BLaER1 treated with 17β-estradiol and CSF1 and Interleukin-3, amounts not matched to agents 10 nM and 100 nM (cell line): ENCODE results near the gene BACE2.
"Not testable (repeated sequence)": the region's sequence is repeated elsewhere in the genome, so short reads cannot be mapped to it uniquely, and the experiment has no call there.

Experiments
- H3K27ac ChIP-seq, 11 experiments: shearing (Covaris generic); formaldehyde crosslinking; 2 replicates each; pipeline ENCODE4 v1.8.1; 2022
- H3K27me3 ChIP-seq, 11 experiments: shearing (Covaris generic); formaldehyde crosslinking; 2 replicates each; pipeline ENCODE4 v1.8.1; 2022
- H3K36me3 ChIP-seq, 11 experiments: shearing (Covaris generic); formaldehyde crosslinking; 2 replicates each; pipeline ENCODE4 v1.8.1; 2022
- H3K4me1 ChIP-seq, 10 experiments: shearing (Covaris generic); formaldehyde crosslinking; 2 replicates each; pipeline ENCODE4 v1.8.1; 2022
- H3K4me2 ChIP-seq, 11 experiments: shearing (Covaris generic); formaldehyde crosslinking; 2 replicates each; pipeline ENCODE4 v1.8.1; 2022
- H3K4me3 ChIP-seq, 10 experiments: shearing (Covaris generic); formaldehyde crosslinking; 2 replicates each; pipeline ENCODE4 v1.8.1; 2022
- H3K9ac ChIP-seq, 11 experiments: shearing (Covaris generic); formaldehyde crosslinking; 2 replicates each; pipeline ENCODE4 v1.8.1; 2022
- H3K9me3 ChIP-seq, 11 experiments: shearing (Covaris generic); formaldehyde crosslinking; replicated peaks in 1 of 11; 2 replicates each; pipeline ENCODE4 v1.8.1; 2022
- H4K20me1 ChIP-seq, 11 experiments: shearing (Covaris generic); formaldehyde crosslinking; 2 replicates each; pipeline ENCODE4 v1.8.1; 2022
- Cebpa-rat ChIP-seq, 11 experiments: shearing (Covaris generic); IDR thresholded peaks; 2 replicates each; pipeline ENCODE4 v1.8.1; 2022

BACE2 gene

DNA sequence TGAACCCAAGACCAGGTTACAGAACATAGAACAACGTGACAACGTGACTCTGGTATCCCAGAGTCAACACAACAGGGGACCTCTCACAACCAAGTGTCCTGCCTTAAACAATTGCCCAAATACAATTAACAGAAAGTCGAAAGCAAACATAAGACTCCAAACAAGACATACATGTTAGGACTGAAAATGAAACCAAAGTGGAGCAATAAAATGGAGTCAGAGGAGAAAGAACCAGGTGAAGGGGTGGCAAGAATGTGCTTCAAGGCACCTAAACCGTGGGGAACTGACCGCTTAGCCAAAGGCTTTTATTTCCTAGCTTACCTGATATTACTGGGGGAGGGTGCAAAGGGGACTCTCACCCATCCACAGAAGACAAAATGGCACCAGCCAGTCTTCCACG lies 17.8 kb downstream of the BACE2 start:
- Histone ChIP-seq H3K9ac (no peak overlapping the region), H3K4me1 (peaks cover 0 to 17% (median 0%) of the 10 kb centered on the region in 10 experiments; a peak in 5 of 20 replicates), H3K4me2 (no peak overlapping the region), H4K20me1 (no peaks in the 10 kb centered on the region), H3K9me3 (peaks cover 4 to 39% (median 23%) of the 10 kb centered on the region in 11 experiments; a peak in 19 of 22 replicates), H3K27ac (no peak overlapping the region), H3K4me3 (no peak overlapping the region), H3K27me3 (no peaks in the 10 kb centered on the region), H3K36me3 (no peaks in the 10 kb centered on the region)
- TF ChIP-seq Cebpa-rat (IDR thresholded peaks at IDR 0.05), result no peak

DNA sequence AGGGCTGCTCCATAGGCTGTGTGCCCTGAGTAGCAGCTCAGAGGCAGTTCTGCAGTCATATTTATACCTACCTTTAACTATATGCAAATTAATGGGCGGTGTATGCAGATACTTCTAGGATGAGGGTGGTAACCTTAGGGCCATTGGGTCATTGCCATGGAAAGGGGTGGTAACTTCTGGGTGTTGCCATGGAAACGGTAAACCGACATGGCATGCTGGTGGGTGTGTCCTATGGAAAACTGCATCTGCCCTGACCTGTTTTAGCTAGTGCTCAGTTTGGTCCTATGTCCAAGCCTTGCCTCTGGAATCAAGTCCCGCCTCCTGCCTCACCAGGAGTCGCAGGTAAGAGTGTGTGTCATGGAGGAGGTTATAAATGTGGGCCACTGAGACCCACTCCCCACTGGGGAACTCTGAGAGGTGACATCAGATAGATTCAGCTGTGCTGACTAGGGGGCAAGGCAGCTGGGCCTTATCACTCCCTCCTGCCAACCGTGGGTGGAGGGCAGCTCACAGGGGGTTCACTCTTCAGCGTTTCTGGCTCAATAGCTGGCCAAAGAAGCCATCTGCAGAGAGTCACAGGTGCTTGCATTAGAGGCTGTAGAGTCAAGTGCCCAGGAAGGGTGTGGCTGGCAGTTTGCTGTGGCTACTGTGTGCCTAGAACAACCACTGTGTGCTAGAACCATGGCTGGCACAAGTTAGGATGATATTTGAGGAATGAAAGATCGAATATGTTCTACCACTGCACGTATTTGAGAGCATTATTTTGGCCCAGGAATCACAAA lies 19.0 kb downstream of the BACE2 start:
- no peak overlapping the region for H3K27ac ChIP-seq
- no peaks in the 10 kb centered on the region for H3K36me3 ChIP-seq
- no peak overlapping the region for H3K9ac ChIP-seq
- H4K20me1 ChIP-seq, result no peaks in the 10 kb centered on the region
- no peaks in the 10 kb centered on the region for H3K27me3 ChIP-seq
- TF ChIP-seq Cebpa-rat (IDR thresholded peaks at IDR 0.05), result no peak
- H3K9me3 ChIP-seq, result peaks cover 4 to 47% (median 23%) of the 10 kb centered on the region in 11 experiments; a peak in 19 of 22 replicates
- no peak overlapping the region for H3K4me3 ChIP-seq
- H3K4me2 ChIP-seq, result no peak overlapping the region
- H3K4me1 ChIP-seq, result peaks cover 0 to 23% (median 0%) of the 10 kb centered on the region in 10 experiments; a peak in 5 of 20 replicates

- peaks cover 0 to 29% (median 0%) of the 10 kb centered on the region in 10 experiments; a peak in 5 of 20 replicates for H3K4me1 ChIP-seq
- H3K9ac ChIP-seq, result no peak overlapping the region
- H3K36me3 ChIP-seq, result no peaks in the 10 kb centered on the region
- H3K27me3 ChIP-seq, result no peaks in the 10 kb centered on the region
- H3K9me3 ChIP-seq, result peaks cover 4 to 40% (median 21%) of the 10 kb centered on the region in 11 experiments; a peak in 19 of 22 replicates
- no peak overlapping the region for H3K4me3 ChIP-seq
- no peak overlapping the region for H3K27ac ChIP-seq
- no peaks in the 10 kb centered on the region for H4K20me1 ChIP-seq
- TF ChIP-seq Cebpa-rat (IDR thresholded peaks at IDR 0.05), result no peak
- no peak overlapping the region for H3K4me2 ChIP-seq
Measured at GRCh38 chr21:41187537-41188025, 19.6 kb downstream of the BACE2 start.

DNA sequence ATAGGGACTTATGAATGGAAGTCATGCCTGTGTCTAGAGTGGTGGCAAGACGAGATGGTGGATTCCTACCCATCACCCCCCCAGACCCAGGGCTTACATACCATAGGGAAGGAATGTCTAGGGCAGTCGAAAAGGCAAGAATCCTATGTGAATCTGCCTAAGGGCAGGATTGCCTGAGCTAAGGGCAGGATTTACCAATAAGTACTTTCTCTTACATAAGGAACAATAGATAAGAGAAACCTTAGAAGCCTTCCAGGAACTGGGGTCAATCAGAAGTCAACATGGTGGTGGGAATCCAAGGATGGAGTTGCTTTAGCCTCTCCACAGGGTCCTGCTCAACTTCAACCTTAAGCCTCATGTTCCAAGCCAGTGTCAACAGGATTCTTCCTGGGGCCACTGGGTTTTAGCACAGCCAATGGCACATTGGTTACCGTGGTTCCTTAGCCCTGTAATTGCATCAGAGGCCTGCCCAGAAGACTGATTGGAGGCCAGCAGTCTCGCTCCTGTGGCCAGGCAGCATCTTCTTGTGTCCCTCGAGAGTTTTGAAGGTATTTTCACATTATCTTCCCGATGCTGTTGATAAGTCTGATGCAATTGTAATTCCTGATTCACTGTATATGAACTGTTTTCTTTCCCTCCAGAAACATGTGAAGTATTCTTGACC lies 20.7 kb downstream of the BACE2 start:
- peak overlapping the region in 2 of 11 experiments; percentile 50 to 57; a peak in 4 of 22 replicates for H3K4me2 ChIP-seq
- H3K4me1 ChIP-seq, result peaks cover 0 to 29% (median 0%) of the 10 kb centered on the region in 10 experiments; a peak in 5 of 20 replicates
- no peaks in the 10 kb centered on the region for H3K36me3 ChIP-seq
- no peaks in the 10 kb centered on the region for H3K27me3 ChIP-seq
- H3K9me3 ChIP-seq, result peaks cover 4 to 40% (median 21%) of the 10 kb centered on the region in 11 experiments; a peak in 18 of 22 replicates
- TF ChIP-seq Cebpa-rat (IDR thresholded peaks at IDR 0.05), result no peak
- no peak overlapping the region for H3K9ac ChIP-seq
- H3K27ac ChIP-seq, result peak overlapping the region in 3 of 11 experiments; percentile 31 to 52 (median 46); a peak in 6 of 22 replicates
- H4K20me1 ChIP-seq, result no peaks in the 10 kb centered on the region
- H3K4me3 ChIP-seq, result no peak overlapping the region; a peak in 2 of 20 replicates

DNA sequence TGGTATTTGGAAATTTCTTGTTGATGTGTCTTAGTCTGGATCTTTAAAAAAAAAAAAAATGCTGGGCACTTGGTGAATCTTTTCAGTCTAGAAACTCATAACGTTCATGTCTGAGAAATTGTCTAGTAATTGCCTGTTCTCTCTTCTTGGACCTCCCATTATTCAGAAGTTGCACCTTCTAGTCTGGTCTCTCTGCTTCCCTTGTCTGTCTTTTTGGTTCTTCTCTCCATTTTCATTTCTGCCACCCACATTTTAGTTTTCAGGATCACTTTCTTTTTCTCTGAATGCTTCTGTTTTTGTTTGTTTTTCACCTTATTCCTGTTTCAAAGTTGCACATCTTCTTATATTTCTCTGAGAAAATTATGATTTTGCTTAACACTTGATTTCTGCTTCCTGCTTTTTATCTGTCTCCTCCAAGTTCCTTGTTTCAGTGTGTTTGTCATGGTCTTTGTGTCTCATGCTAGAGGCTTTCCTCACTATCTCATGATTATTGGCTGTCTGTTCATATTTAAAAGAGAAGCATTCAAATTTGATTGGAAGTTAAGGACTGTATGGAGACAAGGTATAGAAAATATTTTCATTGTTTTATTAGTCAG lies 21.3 kb downstream of the BACE2 start:
- H3K27me3 ChIP-seq, result no peaks in the 10 kb centered on the region
- H3K9me3 ChIP-seq, result peaks cover 4 to 40% (median 21%) of the 10 kb centered on the region in 11 experiments; a peak in 18 of 22 replicates
- H3K27ac ChIP-seq, result peak overlapping the region in 3 of 11 experiments; percentile 31 to 52 (median 46); a peak in 6 of 22 replicates
- TF ChIP-seq Cebpa-rat (IDR thresholded peaks at IDR 0.05), result no peak
- H3K4me3 ChIP-seq, result no peak overlapping the region
- H3K4me1 ChIP-seq, result peaks cover 0 to 29% (median 0%) of the 10 kb centered on the region in 10 experiments; a peak in 5 of 20 replicates
- no peak overlapping the region for H3K9ac ChIP-seq
- peak overlapping the region in 2 of 11 experiments; percentile 50 to 57; a peak in 3 of 22 replicates for H3K4me2 ChIP-seq
- H3K36me3 ChIP-seq, result no peaks in the 10 kb centered on the region
- no peaks in the 10 kb centered on the region for H4K20me1 ChIP-seq

GRCh38 chr21:41192552-41192951 lies 24.6 kb downstream of the BACE2 start:
- H3K9me3 ChIP-seq, result peaks cover 4 to 22% (median 15%) of the 10 kb centered on the region in 11 experiments; a peak in 17 of 22 replicates
- H3K27me3 ChIP-seq, H3K36me3 ChIP-seq, H3K4me3 ChIP-seq, H3K9ac ChIP-seq, H4K20me1 ChIP-seq, H3K27ac ChIP-seq: not testable (repeated sequence)
- H3K4me2 ChIP-seq, result peak overlapping the region in 1 of 11 experiments; percentile 50; a peak in 2 of 22 replicates
- peaks cover 0 to 34% (median 0%) of the 10 kb centered on the region in 10 experiments; a peak in 6 of 20 replicates for H3K4me1 ChIP-seq

DNA sequence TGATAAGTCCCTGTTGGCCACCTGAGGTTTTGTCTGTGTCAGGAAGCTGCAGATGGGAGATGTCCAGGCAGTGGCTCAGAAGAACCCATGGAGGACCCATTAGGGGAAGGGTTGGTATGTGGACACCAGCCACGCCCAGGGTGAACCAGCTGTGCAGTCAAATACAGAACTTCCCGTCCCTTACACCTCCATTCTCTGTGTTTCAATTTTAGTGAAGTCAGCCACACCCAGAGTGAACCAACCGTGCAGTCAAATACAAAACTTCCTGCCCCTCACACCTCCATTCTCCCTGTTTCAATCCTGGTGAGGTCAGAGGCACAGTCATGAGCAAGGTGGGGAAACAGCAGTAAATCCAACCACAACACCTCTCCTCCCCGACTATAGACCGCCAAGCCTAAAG lies 27.4 kb downstream of the BACE2 start:
- no peak overlapping the region for H3K9ac ChIP-seq
- no peak for TF ChIP-seq Cebpa-rat (IDR thresholded peaks at IDR 0.05)
- no peaks in the 10 kb centered on the region for H3K27me3 ChIP-seq
- H3K36me3 ChIP-seq, result no peaks in the 10 kb centered on the region
- H3K4me2 ChIP-seq, result peak overlapping the region in 1 of 11 experiments; percentile 31; a peak in 1 of 22 replicates
- H3K9me3 ChIP-seq, result peaks cover 0 to 9% (median 0%) of the 10 kb centered on the region in 11 experiments; a peak in 1 of 22 replicates
- peaks cover 0 to 16% (median 0%) of the 10 kb centered on the region in 10 experiments; a peak in 3 of 20 replicates for H3K4me1 ChIP-seq
- no peak overlapping the region for H3K4me3 ChIP-seq
- H4K20me1 ChIP-seq, result no peaks in the 10 kb centered on the region
- no peak overlapping the region for H3K27ac ChIP-seq

DNA sequence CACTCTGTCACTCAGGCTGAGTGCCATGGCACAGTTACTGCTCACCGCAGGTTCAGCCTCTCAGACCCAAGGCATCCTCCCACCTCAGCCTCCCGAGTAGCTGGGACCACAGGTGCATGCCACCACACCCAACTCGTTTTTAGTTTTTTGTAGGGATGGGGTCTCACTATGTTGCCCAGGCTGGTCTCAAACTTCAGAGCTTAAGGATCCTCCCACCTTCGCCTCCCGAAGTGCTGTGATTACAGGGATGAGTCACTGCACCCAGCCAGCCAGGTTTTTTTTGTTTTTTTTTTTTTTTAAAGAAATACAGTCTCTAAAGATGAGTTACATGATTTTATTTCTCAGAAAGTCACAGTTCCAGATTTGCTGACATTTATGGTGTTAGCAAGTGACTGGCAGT lies 29.0 kb downstream of the BACE2 start:
- Histone ChIP-seq H3K36me3 (no peaks in the 10 kb centered on the region), H4K20me1 (no peaks in the 10 kb centered on the region), H3K27ac (no peak overlapping the region), H3K4me3 (no peak overlapping the region), H3K4me1 (peaks cover 0 to 10% (median 0%) of the 10 kb centered on the region in 10 experiments; a peak in 3 of 20 replicates), H3K4me2 (no peak overlapping the region), H3K9me3 (no peaks in the 10 kb centered on the region), H3K27me3 (no peaks in the 10 kb centered on the region), H3K9ac (no peak overlapping the region)
- TF ChIP-seq Cebpa-rat (IDR thresholded peaks at IDR 0.05), result no peak

- H3K4me1 ChIP-seq, result peaks cover 0 to 4% (median 0%) of the 10 kb centered on the region in 10 experiments; a peak in 2 of 20 replicates
Measured at GRCh38 chr21:41197582-41197981, 29.6 kb downstream of the BACE2 start.

DNA sequence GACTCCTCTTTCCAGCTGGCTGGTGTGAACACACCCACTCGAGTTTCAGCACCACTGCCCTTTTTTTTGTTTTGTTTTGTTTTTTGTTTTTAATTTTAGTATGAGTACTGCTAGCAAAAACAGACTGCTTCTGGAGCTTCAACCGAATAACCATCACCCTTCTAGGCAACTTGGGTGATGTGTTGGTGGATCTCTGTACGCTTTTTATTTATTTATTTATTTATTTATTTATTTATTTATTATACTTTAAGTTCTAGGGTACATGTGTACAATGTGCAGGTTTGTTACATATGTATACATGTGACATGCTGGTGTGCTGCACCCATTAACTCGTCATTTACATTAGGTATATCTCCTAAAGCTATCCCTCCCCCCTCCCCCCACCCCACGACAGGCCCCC lies 30.7 kb downstream of the BACE2 start:
- not testable (repeated sequence) for H3K27ac ChIP-seq, H3K4me3 ChIP-seq

More at GRCh38 chr21:41197582-41197981, 29.6 kb downstream of the BACE2 start:
- H3K9ac ChIP-seq, result no peak overlapping the region
- no peaks in the 10 kb centered on the region for H3K9me3 ChIP-seq
- no peak overlapping the region for H3K4me2 ChIP-seq
- H4K20me1 ChIP-seq, result no peaks in the 10 kb centered on the region
- no peaks in the 10 kb centered on the region for H3K27me3 ChIP-seq
- H3K4me3 ChIP-seq, result no peak overlapping the region
- H3K27ac ChIP-seq, result no peak overlapping the region
- H3K36me3 ChIP-seq, result no peaks in the 10 kb centered on the region
- TF ChIP-seq Cebpa-rat (IDR thresholded peaks at IDR 0.05), result no peak

More for the DNA sequence above, 30.7 kb downstream of the BACE2 start:
- H3K4me1 ChIP-seq, H3K4me2 ChIP-seq, H3K9ac ChIP-seq, H3K27me3 ChIP-seq, H4K20me1 ChIP-seq, H3K36me3 ChIP-seq, H3K9me3 ChIP-seq: not testable (repeated sequence)
